ENCODE measurements around the gene GULP1. TPM values are rescaled to one million over a fixed set of nuclear protein-coding genes. Genes with fewer than 3 reads are reported as not detected.

Gene GULP1
- total RNA-seq, 1 experiment from 2014 or later = 76.0 TPM

DNA sequence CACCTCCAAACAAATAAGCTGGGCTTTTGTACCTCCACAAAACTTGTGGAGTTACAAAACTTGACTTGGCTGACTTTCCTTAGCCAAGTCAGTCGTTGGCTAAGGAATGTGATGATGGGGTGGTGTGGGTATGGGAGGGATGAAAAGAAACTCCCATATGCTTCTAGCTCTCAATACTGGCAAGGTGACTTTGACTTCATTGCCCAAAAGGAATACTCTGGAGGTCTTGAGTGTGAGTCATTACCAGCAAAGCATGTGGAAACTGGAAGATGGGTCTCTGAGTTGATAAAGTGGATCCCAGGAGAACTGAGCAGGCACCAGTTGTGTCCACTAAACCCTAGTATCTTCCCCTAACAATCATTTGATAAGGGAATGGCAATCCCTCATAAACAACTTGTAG, 226.7 kb downstream of the GULP1 start:
- Histone ChIP-seq H3K79me2 (ENCODE audit: insufficient read depth, low read length) (no peaks in the 10 kb centered on the region), H3K27me3 (ENCODE audit: insufficient read depth, low read length) (no peaks in the 10 kb centered on the region), H3K4me1 (ENCODE audit: control insufficient read depth in 1 of 2, insufficient read depth in 2 of 2, low read length in 2 of 2) (peaks cover 0 to 5% of the 10 kb centered on the region in 2 experiments; a peak in 1 of 4 replicates), H3K27ac (ENCODE audit: low read depth, low read length) (no peak overlapping the region), H3K4me2 (ENCODE audit: low read length) (no peak overlapping the region), H3K9ac (ENCODE audit: low read length) (no peak overlapping the region), H3K9me3 (ENCODE audit: control insufficient read depth in 1 of 2, insufficient read depth in 1 of 2, low read depth in 1 of 2, low read length in 2 of 2) (no peaks in the 10 kb centered on the region), H4K20me1 (ENCODE audit: insufficient read depth) (no peaks in the 10 kb centered on the region), H3K4me3 (replicated peaks in 1 of 2; ENCODE audit: low read depth in 1 of 2, low read length in 2 of 2) (no peak overlapping the region), H3K9me2 (ENCODE audit: insufficient read depth) (no peaks in the 10 kb centered on the region), H2AFZ (ENCODE audit: low read depth, low read length, poor library complexity, severe bottlenecking) (no peak overlapping the region), H3K36me3 (ENCODE audit: control insufficient read depth in 1 of 2, insufficient read depth in 2 of 2, low read length in 2 of 2) (no peaks in the 10 kb centered on the region)
- no TSS peak for BruUV-seq (replicated peaks)
- ChIA-PET POLR2A (no interaction called here), RAD21 (ENCODE audit: low non-redundant PET in 1 of 2, low total read pairs in 2 of 2, uncharacterized antibody in 2 of 2, unreplicated experiment in 2 of 2) (no interaction called here), CTCF (interaction anchor here (0.9 to 1.1 kb wide), 2 partner anchors 937 to 1656 kb away, joined by 3 to 4 read pairs; no protein-coding TSS in a partner anchor)
- DNase-seq (ENCODE audit: low read depth, low spot score) (no peak), ATAC-seq (no peak)
- TF ChIP-seq ELF1 (IDR thresholded peaks at IDR 0.05; ENCODE audit: borderline replicate concordance, low read depth) (no peak), EZH2phosphoT487 (IDR thresholded peaks at IDR 0.05; ENCODE audit: borderline replicate concordance) (no peak), SRF (IDR thresholded peaks at IDR 0.05; ENCODE audit: low read depth) (no peak), FOSL1 (IDR thresholded peaks at IDR 0.05; ENCODE audit: low read depth) (no peak), CBX3 (IDR thresholded peaks at IDR 0.05; ENCODE audit: low read depth) (no peak), SP1 (IDR thresholded peaks at IDR 0.05; ENCODE audit: low read depth) (no peak), SIN3A (IDR thresholded peaks at IDR 0.05; ENCODE audit: low read depth) (no peak)
- intact Hi-C loops (cut with micrococcal nuclease) = loop anchor here (10.0 kb wide), 2 partner anchors 354 to 1654 kb away; no protein-coding TSS in a partner anchor

GRCh38 chr2:188519136-188519535, 227.5 kb downstream of the GULP1 start:
- Histone ChIP-seq H3K4me3 (replicated peaks in 1 of 2; ENCODE audit: low read depth in 1 of 2, low read length in 2 of 2) (no peak overlapping the region), H4K20me1 (ENCODE audit: insufficient read depth) (no peaks in the 10 kb centered on the region), H3K9me3 (ENCODE audit: control insufficient read depth in 1 of 2, insufficient read depth in 1 of 2, low read depth in 1 of 2, low read length in 2 of 2) (no peaks in the 10 kb centered on the region), H3K27me3 (ENCODE audit: insufficient read depth, low read length) (no peaks in the 10 kb centered on the region), H3K79me2 (ENCODE audit: insufficient read depth, low read length) (no peaks in the 10 kb centered on the region), H3K4me2 (ENCODE audit: low read length) (no peak overlapping the region), H2AFZ (ENCODE audit: low read depth, low read length, poor library complexity, severe bottlenecking) (no peak overlapping the region), H3K36me3 (ENCODE audit: control insufficient read depth in 1 of 2, insufficient read depth in 2 of 2, low read length in 2 of 2) (no peaks in the 10 kb centered on the region), H3K9me2 (ENCODE audit: insufficient read depth) (no peaks in the 10 kb centered on the region), H3K4me1 (ENCODE audit: control insufficient read depth in 1 of 2, insufficient read depth in 2 of 2, low read length in 2 of 2) (peaks cover 0 to 5% of the 10 kb centered on the region in 2 experiments; a peak in 1 of 4 replicates), H3K9ac (ENCODE audit: low read length) (no peak overlapping the region), H3K27ac (ENCODE audit: low read depth, low read length) (no peak overlapping the region)
- CTCF ChIA-PET = interaction anchor here (0.9 to 1.1 kb wide), 2 partner anchors 938 to 1657 kb away, joined by 3 to 4 read pairs; no protein-coding TSS in a partner anchor
- DNase-seq (ENCODE audit: low read depth, low spot score) (no peak), ATAC-seq (no peak)
- TF ChIP-seq RAD21 (IDR thresholded peaks at IDR 0.05; ENCODE audit: low read depth) (no peak), ELF1 (IDR thresholded peaks at IDR 0.05; ENCODE audit: borderline replicate concordance, low read depth) (no peak)
- no TSS peak for BruUV-seq (replicated peaks)
- RAD21 ChIA-PET (ENCODE audit: low non-redundant PET in 1 of 2, low total read pairs in 2 of 2, uncharacterized antibody in 2 of 2, unreplicated experiment in 2 of 2) = no interaction called here
- POLR2A ChIA-PET = no interaction called here
- intact Hi-C loops (cut with micrococcal nuclease) = loop anchor here (10.0 kb wide), 2 partner anchors 354 to 1654 kb away; no protein-coding TSS in a partner anchor
